Right lobe of liver (tissue), 6 donors: Measurements from ENCODE around the gene RNPS1. TPM values are rescaled to one million over a fixed set of nuclear protein-coding genes. Genes with fewer than 3 reads are reported as not detected.

Experiments used
- ATAC-seq, 4 donors: fragments of 200-7000 bp; cut with Tn5 transposase; one replicate each; pipeline ENCODE4 v1.9.1; 2020; ENCODE audit warnings: mild to moderate bottlenecking in 4 of 4, moderate library complexity in 4 of 4
- DNase-seq, 3 donors: peaks; one replicate each; pipeline ENCODE4 v3.0.0-alpha.2; 2020
- H3K27ac ChIP-seq, 3 donors: fragments of 200-600 bp; one replicate each; pipeline ENCODE4 v1.8.0; 2022
- H3K27me3 ChIP-seq, 2 donors: fragments of 200-600 bp; one replicate each; pipeline ENCODE4 v1.8.0; 2022
- H3K36me3 ChIP-seq, 4 donors: fragments of 200-600 bp; sonication (generic) in 1 of 4; one replicate each; pipeline versions ENCODE4 v1.5.1 to v1.8.0; 2017 to 2022; ENCODE audit warnings: control low read depth in 1 of 4
- H3K4me1 ChIP-seq, 4 donors: fragments of 200-600 bp; sonication (generic) in 1 of 4; one replicate each; pipeline versions ENCODE4 v1.5.1 to v1.8.0; 2017 to 2022; ENCODE audit warnings: control low read depth in 1 of 4
- H3K4me3 ChIP-seq, 3 donors: fragments of 200-600 bp; one replicate each; pipeline ENCODE4 v1.8.0; 2022
- H3K9me3 ChIP-seq, 4 donors: fragments of 200-600 bp; sonication (generic) in 1 of 4; one replicate each; pipeline versions ENCODE4 v1.5.1 to v1.8.0; 2017 to 2022; ENCODE audit warnings: control low read depth in 1 of 4
- POLR2A ChIP-seq: fragments of 450-650 bp; IDR thresholded peaks from one replicate; pipeline ENCODE4 v1.6.1; 2017; ENCODE audit warnings: antibody characterized with exemption, mild to moderate bottlenecking
- WGBS: methylation state at CpG from one replicate; pipeline ENCODE4 v1.1.6; 2018; ENCODE audit warnings: low coverage, low lambda C conversion rate; ENCODE audit not compliant: insufficient coverage; ENCODE audit errors: missing lambda C conversion rate; 5-methylcytosine and 5-hydroxymethylcytosine counted together
- intact Hi-C, 2 donors: fragments of 100-400 bp; cut with DNase I; formaldehyde crosslinking; loops; one replicate each; pipeline versions ENCODE4 v1.11.2 to v1.14.1; 2022
- total RNA-seq, 6 experiments: library from RNA; depleted of rRNA in 2 of 6; stranded (reverse); fragments of >200 nt in 2 of 6; fragmentation: NEBNext Ultra II Directional in 3 of 6; extraction: Animal tissue kit (Norgen Biotek cat#: 25700) in 3 of 6; gene quantifications; one replicate each; pipeline versions ENCODE4 v1.1.0 to v1.2.4, GENCODE V29; 2016 to 2023
- TF ChIP-seq, protein P1 (sequence below), 4 donors: fragments of 200-600 bp in 3 of 4; fragments of 450-650 bp in 1 of 4; IDR thresholded peaks; one replicate each; pipeline versions ENCODE4 v1.5.1 to v1.8.0; 2016 to 2022; ENCODE audit warnings: antibody characterized with exemption in 4 of 4, mild to moderate bottlenecking in 2 of 4
- donor health status: DM: no; HTN: yes; CAD: no.
- donor health status: DM: no; HTN: no; CAD: no.
- donor health status: DM: no; HTN: no; CAD: no.
- donor health status: DM: no; HTN: yes; CAD: no.
- donor health status: DM: no; HTN: yes; CAD: no.

The RNPS1 gene
- total RNA-seq, 6 experiments from 2014 or later: 29.0 to 61.9 (median 38.9) TPM

GRCh38 chr16:2235234-2235651, 32.7 kb downstream of the RNPS1 start:
- ATAC-seq (no peak), DNase-seq (no peak)
- Histone ChIP-seq H3K27me3 (no peaks in the 10 kb centered on the region), H3K4me3 (no peak overlapping the region), H3K4me1 (peaks cover 0 to 17% (median 0%) of the 10 kb centered on the region in 4 donors), H3K9me3 (no peaks in the 10 kb centered on the region), H3K36me3 (peaks cover 0 to 39% (median 14%) of the 10 kb centered on the region in 4 donors), H3K27ac (no peak overlapping the region)
- WGBS: 73% methylated on average over 3 of the region's 28 CpGs
- no peak for TF ChIP-seq POLR2A
- TF ChIP-seq, protein P1, sequence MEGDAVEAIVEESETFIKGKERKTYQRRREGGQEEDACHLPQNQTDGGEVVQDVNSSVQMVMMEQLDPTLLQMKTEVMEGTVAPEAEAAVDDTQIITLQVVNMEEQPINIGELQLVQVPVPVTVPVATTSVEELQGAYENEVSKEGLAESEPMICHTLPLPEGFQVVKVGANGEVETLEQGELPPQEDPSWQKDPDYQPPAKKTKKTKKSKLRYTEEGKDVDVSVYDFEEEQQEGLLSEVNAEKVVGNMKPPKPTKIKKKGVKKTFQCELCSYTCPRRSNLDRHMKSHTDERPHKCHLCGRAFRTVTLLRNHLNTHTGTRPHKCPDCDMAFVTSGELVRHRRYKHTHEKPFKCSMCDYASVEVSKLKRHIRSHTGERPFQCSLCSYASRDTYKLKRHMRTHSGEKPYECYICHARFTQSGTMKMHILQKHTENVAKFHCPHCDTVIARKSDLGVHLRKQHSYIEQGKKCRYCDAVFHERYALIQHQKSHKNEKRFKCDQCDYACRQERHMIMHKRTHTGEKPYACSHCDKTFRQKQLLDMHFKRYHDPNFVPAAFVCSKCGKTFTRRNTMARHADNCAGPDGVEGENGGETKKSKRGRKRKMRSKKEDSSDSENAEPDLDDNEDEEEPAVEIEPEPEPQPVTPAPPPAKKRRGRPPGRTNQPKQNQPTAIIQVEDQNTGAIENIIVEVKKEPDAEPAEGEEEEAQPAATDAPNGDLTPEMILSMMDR (IDR thresholded peaks at IDR 0.05): no peak
- intact Hi-C loops: no loop called here

- peaks cover 0 to 40% (median 15%) of the 10 kb centered on the region in 4 donors for H3K36me3 ChIP-seq
- no CpG with 5 or more reads among the region's 18 CpGs for WGBS
- peak in 1 of 3 donors; percentile 53 for DNase-seq
Observed at GRCh38 chr16:2234813-2235170, 33.1 kb downstream of the RNPS1 start.

DNA sequence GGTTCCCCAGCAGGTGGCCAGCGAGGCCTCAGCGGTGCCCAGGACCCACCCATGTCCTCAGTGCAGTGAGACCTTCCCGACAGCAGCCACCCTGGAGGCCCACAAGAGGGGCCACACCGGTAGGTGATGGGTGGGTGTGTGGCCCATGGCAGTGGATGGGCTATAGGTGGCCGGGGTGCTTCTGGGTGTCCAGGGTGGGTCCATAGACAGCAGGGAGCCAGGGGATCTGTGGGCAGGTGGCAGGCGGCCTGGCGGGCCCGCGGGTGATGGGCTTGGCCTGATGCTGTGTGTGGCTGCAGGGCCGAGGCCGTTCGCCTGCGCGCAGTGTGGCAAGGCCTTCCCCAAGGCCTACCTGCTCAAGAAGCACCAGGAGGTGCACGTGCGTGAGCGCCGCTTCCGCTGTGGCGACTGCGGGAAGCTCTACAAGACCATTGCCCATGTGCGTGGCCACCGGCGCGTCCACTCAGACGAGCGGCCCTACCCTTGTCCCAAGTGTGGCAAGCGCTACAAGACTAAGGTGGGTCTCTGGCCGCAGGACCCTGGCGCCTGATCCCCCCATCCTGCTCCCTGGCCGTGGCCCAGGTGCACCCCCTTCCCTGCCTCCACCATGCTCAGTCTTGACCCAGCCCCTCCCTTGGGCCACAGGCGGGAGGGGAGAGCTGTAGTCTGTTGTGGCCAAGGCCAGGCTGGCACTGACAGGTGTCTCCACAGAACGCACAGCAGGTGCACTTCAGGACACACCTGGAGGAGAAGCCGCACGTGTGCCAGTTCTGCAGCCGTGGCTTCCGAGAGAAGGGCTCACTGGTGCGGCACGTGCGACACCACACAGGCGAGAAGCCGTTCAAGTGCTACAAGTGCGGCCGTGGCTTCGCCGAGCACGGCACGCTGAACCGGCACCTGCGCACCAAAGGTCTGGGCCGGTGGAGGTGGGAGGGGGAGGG, 33.8 kb downstream of the RNPS1 start:
- TF ChIP-seq, protein P1 (IDR thresholded peaks at IDR 0.05): no peak
- TF ChIP-seq POLR2A: no peak
- Histone ChIP-seq H3K27ac (no peak overlapping the region), H3K9me3 (no peaks in the 10 kb centered on the region), H3K36me3 (peaks cover 0 to 47% (median 17%) of the 10 kb centered on the region in 4 donors), H3K27me3 (no peaks in the 10 kb centered on the region), H3K4me3 (no peak overlapping the region), H3K4me1 (peaks cover 0 to 17% (median 0%) of the 10 kb centered on the region in 4 donors)
- peak in 1 of 3 donors; percentile 52 for DNase-seq
- 87% methylated on average over 3 of the region's 51 CpGs for WGBS
- ATAC-seq: no peak
- intact Hi-C loops: no loop called here

More at GRCh38 chr16:2234813-2235170, 33.1 kb downstream of the RNPS1 start:
- no peaks in the 10 kb centered on the region for H3K9me3 ChIP-seq
- TF ChIP-seq, protein P1 (IDR thresholded peaks at IDR 0.05): no peak
- no peak for TF ChIP-seq POLR2A
- peaks cover 0 to 17% (median 0%) of the 10 kb centered on the region in 4 donors for H3K4me1 ChIP-seq
- no peak overlapping the region for H3K4me3 ChIP-seq
- H3K27me3 ChIP-seq: no peaks in the 10 kb centered on the region
- intact Hi-C loops: no loop called here
- ATAC-seq: no peak
- H3K27ac ChIP-seq: no peak overlapping the region

- TF ChIP-seq POLR2A: no peak
- TF ChIP-seq, protein P1 (IDR thresholded peaks at IDR 0.05): no peak
- H3K27ac ChIP-seq: no peak overlapping the region
- peaks cover 0 to 56% (median 17%) of the 10 kb centered on the region in 4 donors for H3K36me3 ChIP-seq
- no peaks in the 10 kb centered on the region for H3K9me3 ChIP-seq
- H3K4me1 ChIP-seq: peaks cover 0 to 17% (median 0%) of the 10 kb centered on the region in 4 donors
- H3K4me3 ChIP-seq: no peak overlapping the region
- no peaks in the 10 kb centered on the region for H3K27me3 ChIP-seq
- DNase-seq: peak in 1 of 3 donors; percentile 55
- WGBS: 94% methylated on average over 6 of the region's 28 CpGs
- intact Hi-C loops: no loop called here
- ATAC-seq: no peak
Observed at GRCh38 chr16:2233046-2233775, 34.7 kb downstream of the RNPS1 start.
